Measurements from ENCODE around the gene ERBB2. TPM values are rescaled to one million over a fixed set of nuclear protein-coding genes. Genes with fewer than 3 reads are reported as not detected.

Gene ERBB2
- total and polyA plus RNA-seq, 2 of the 8 experiments (the other 6 are each of a cell fraction or from before 2014, with no cell fraction given), result 183 to 394 TPM

DNA sequence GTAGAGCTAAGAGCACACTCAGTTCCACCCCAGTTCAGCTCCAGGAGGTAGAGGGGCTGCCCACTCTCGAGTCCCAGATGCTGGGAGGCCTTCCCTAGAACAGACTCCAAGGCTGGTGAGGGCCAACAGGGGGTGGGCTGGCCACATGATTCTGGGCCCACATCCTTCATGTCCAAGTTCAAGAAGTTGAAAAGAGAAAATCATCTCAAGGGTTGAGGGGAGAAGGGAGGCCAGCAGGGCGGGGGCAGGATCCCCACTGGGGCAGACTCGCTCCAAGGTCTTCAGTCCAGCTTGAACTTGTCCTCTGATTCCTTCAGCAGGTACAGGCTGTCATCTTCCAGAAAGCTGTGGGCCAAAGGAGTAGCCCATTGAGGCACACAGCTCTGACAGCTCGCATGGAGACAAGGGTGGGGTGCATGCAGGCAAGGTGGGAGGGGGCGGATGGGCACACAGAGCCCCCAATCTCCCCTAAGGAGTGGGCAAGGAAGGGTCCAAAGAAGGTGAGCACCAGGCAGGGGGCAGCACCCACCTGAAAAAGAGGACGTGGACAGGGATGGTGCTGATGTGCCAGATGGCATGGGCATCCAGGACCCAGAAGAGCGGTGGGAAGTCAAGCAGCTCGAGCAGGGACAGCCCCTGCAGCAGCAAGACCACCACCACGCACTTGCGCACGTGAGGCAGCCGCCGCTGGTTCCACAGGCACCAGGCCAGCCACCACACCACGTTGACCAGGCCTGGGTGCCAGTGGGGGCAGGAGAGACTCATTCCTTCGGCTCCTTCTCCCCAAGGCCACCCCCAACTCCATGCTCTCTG, 27.1 kb upstream of the ERBB2 start:
- Histone ChIP-seq H2BK5ac (ENCODE audit: low read depth, low read length) (no peak overlapping the region), H2BK15ac (ENCODE audit: low read length) (peak overlapping the region; percentile 36; the same call in 1 of the 2 replicates), H3K36me3 (ENCODE audit: control insufficient read depth in 2 of 4, insufficient read depth in 4 of 4, low read length in 3 of 4) (peaks cover 0 to 3% (median 0%) of the 10 kb centered on the region in 4 experiments; a peak in 1 of 8 replicates), H3K79me2 (ENCODE audit: control insufficient read depth in 1 of 2, insufficient read depth in 2 of 2, low read length in 2 of 2) (no peaks in the 10 kb centered on the region), H3K14ac (ENCODE audit: insufficient read length) (no peak overlapping the region), H3K4me1 (replicated peaks in 1 of 4; ENCODE audit: control insufficient read depth in 3 of 4, insufficient read depth in 4 of 4, low read length in 3 of 4) (peaks cover 0 to 15% (median 5%) of the 10 kb centered on the region in 4 experiments; a peak in 5 of 7 replicates), H2BK12ac (ENCODE audit: low read depth, low read length) (no peak overlapping the region; the same call in 1 of the 2 replicates), H2AFZ (ENCODE audit: low read length) (no peak overlapping the region), H2BK120ac (replicated peaks; ENCODE audit: low read depth, low read length) (no peak overlapping the region), H3K27me3 (replicated peaks in 1 of 4; ENCODE audit: control insufficient read depth in 3 of 4, extremely low read depth in 1 of 4, insufficient read depth in 3 of 4, low read length in 3 of 4) (peaks cover 0 to 16% (median 2%) of the 10 kb centered on the region in 4 experiments; a peak in 3 of 7 replicates), H3K4me2 (ENCODE audit: insufficient read depth in 1 of 2, low read depth in 2 of 2, low read length in 2 of 2) (no peak overlapping the region), H3K4me3 (ENCODE audit: extremely low read depth in 1 of 4, insufficient read depth in 2 of 4, low read depth in 3 of 4, low read length in 4 of 4) (no peak overlapping the region), H4K5ac (ENCODE audit: insufficient read length, low read depth, low read length) (no peak overlapping the region), H3K9ac (replicated peaks in 1 of 4; ENCODE audit: extremely low read depth in 1 of 4, low read depth in 3 of 4, low read length in 3 of 4) (no peak overlapping the region), H3K56ac (replicated peaks; ENCODE audit: insufficient read length, low read depth, low read length) (no peak overlapping the region), H4K8ac (ENCODE audit: extremely low read depth, insufficient read depth, low read length) (no peak overlapping the region; the same call in 1 of the 2 replicates), H3K23ac (ENCODE audit: insufficient read length) (no peak overlapping the region), H3K4ac (replicated peaks; ENCODE audit: insufficient read length, low read depth, low read length) (no peak overlapping the region), H3K18ac (ENCODE audit: extremely low read depth, low read length) (no peak overlapping the region; the same call in 1 of the 2 replicates), H2AK5ac (ENCODE audit: low read depth, low read length) (no peak overlapping the region), H4K20me1 (replicated peaks in 1 of 2; ENCODE audit: control insufficient read depth in 1 of 2, insufficient read depth in 2 of 2, low read length in 2 of 2) (peaks cover 0 to 2% of the 10 kb centered on the region in 2 experiments), H3K9me3 (ENCODE audit: insufficient read depth in 2 of 2, low read depth in 1 of 2, low read length in 1 of 2) (no peaks in the 10 kb centered on the region), H4K91ac (replicated peaks; ENCODE audit: insufficient read length, low read length) (no peak overlapping the region), H3K23me2 (ENCODE audit: low read depth, low read length) (peaks cover 5% of the 10 kb centered on the region; the same call in 1 of the 2 replicates), H3K79me1 (ENCODE audit: low read depth, low read length) (no peaks in the 10 kb centered on the region), H2BK20ac (ENCODE audit: low read length) (no peak overlapping the region), H3K27ac (ENCODE audit: low read depth, low read length) (no peak overlapping the region)
- ChIA-PET POLR2A (ENCODE audit: partially characterized antibody) (interaction anchor here (0.6 to 38.1 kb wide), 13 partner anchors 3 to 56 kb away, joined by 3 to 708 read pairs (median 3); partner anchors contain the start of genes ERBB2, PGAP3, PNMT and TCAP), CTCF (ENCODE audit: partially characterized antibody) (interaction anchor here (0.6 to 52.4 kb wide), 25 partner anchors 9 to 696 kb away, joined by 3 to 1885 read pairs (median 5); partner anchors contain the start of genes ERBB2, MIEN1, PGAP3 and PPP1R1B)
- no peak for FAIRE-seq
- no peak for DNase-seq (ENCODE audit: low read depth in 1 of 2, low spot score in 2 of 2)
- 88% methylated on average over 14 of the region's 15 CpGs; no CpG with 5 or more reads in 1 of the 2 experiments for WGBS, 2 experiments (ENCODE audit: extremely low coverage in 1 of 2, insufficient coverage in 1 of 2, insufficient read length in 1 of 2, insufficient replicate concordance in 2 of 2, low coverage in 1 of 2, low lambda C conversion rate in 2 of 2, missing lambda C conversion rate in 1 of 2)
- TF ChIP-seq SIN3A (conservative IDR thresholded peaks at IDR 0.05 in 1 of 2, IDR thresholded peaks at IDR 0.05 in 1 of 2; ENCODE audit: low read depth in 1 of 2, low read length in 2 of 2) (0 out of 4 replicates have a peak, but pooled peaks of 1 of the 2 experiments have one; percentile 4), CREB1 (IDR thresholded peaks at IDR 0.05) (0 out of 2 replicates have a peak, but pooled peaks have one; percentile 0), KDM5A (IDR thresholded peaks at IDR 0.05; ENCODE audit: low read length) (no peak)
